Panc1 (cell line): ENCODE data around the gene HSPBAP1. TPM values are rescaled to one million over a fixed set of nuclear protein-coding genes. Genes with fewer than 3 reads are reported as not detected.

Source experiments
- ATAC-seq: fragments of 200-7000 bp; cut with Tn5 transposase; 2 replicates; pipeline ENCODE4 v1.9.1; 2020; ENCODE audit warnings: mild to moderate bottlenecking, moderate library complexity
- BruUV-seq: library from RNA; stranded (reverse); fragments of 400-500 nt; replicated peaks from 2 replicates; lab custom pipeline; 2021; lab: Mats Ljungman, UMichigan
- CTCF ChIA-PET: fragments of 300-600 bp; sonication (Branson Sonifier 250); formaldehyde crosslinking; loops from one replicate; lab custom pipeline; 2022; ENCODE audit warnings: antibody characterized with exemption; lab: Charles Lee
- POLR2A ChIA-PET: fragments of 300-600 bp; sonication (Branson Sonifier 250); formaldehyde crosslinking; loops from one replicate; lab custom pipeline; 2022; ENCODE audit warnings: antibody characterized with exemption; lab: Charles Lee
- DNase-seq: peaks from one replicate; pipeline ENCODE4 v3.0.0-alpha.2; 2010; ENCODE audit warnings: low read depth, low spot score
- H3K27ac ChIP-seq: 2 replicates; pipeline ENCODE4 v1.5.1; 2011; ENCODE audit warnings: mild to moderate bottlenecking, low read length, inconsistent platforms
- H3K27me3 ChIP-seq: fragments of 200-500 bp; sonication (Bioruptor generic); 2 replicates; pipeline ENCODE4 v1.6.0; 2014; ENCODE audit warnings: low read length, inconsistent platforms; ENCODE audit not compliant: control insufficient read depth, insufficient read depth
- H3K36me3 ChIP-seq: fragments of 200-500 bp; sonication (Bioruptor generic); 2 replicates; pipeline ENCODE4 v1.5.1; 2014; ENCODE audit warnings: inconsistent platforms, mild to moderate bottlenecking, low read length, moderate library complexity; ENCODE audit not compliant: control insufficient read depth, insufficient read depth
- H3K4me1 ChIP-seq: 2 replicates; pipeline ENCODE4 v1.5.1; 2011; ENCODE audit warnings: inconsistent platforms, mild to moderate bottlenecking, low read length, moderate library complexity; ENCODE audit not compliant: control insufficient read depth, insufficient read depth
- H3K4me3 ChIP-seq, 2 experiments: 2 replicates each; pipeline ENCODE4 v1.5.1; 2011 to 2012; ENCODE audit warnings: low read depth in 2 of 2, low read length in 2 of 2, mild to moderate bottlenecking in 2 of 2, inconsistent platforms in 1 of 2, moderate library complexity in 1 of 2
- H3K9me3 ChIP-seq: fragments of 200-500 bp; sonication (Bioruptor generic); 2 replicates; pipeline ENCODE4 v1.5.1; 2014; ENCODE audit warnings: low read depth, mild to moderate bottlenecking, inconsistent platforms, low read length, moderate library complexity; ENCODE audit not compliant: control insufficient read depth, insufficient read depth
- CTCF ChIP-seq: fragments of 450-650 bp; IDR thresholded peaks from 2 replicates; pipeline ENCODE4 v1.5.1; 2017; ENCODE audit warnings: mild to moderate bottlenecking
- POLR2AphosphoS5 ChIP-seq: IDR thresholded peaks from 2 replicates; pipeline ENCODE4 v1.6.1; 2012; ENCODE audit warnings: mild to moderate bottlenecking, low read depth, low read length, moderate library complexity
- REST ChIP-seq, 2 experiments: IDR thresholded peaks; 2 replicates each; pipeline ENCODE4 v1.6.1; 2011 to 2012; ENCODE audit warnings: low read depth in 2 of 2, control low read depth in 1 of 2, low read length in 1 of 2, mild to moderate bottlenecking in 1 of 2, moderate library complexity in 1 of 2; ENCODE audit not compliant: insufficient read depth in 1 of 2
- SIN3A ChIP-seq: IDR thresholded peaks from 2 replicates; pipeline ENCODE4 v1.6.1; 2012; ENCODE audit warnings: low read depth, mild to moderate bottlenecking, low read length, moderate library complexity, borderline replicate concordance; ENCODE audit not compliant: insufficient read depth
- TCF7L2 ChIP-seq: IDR thresholded peaks from 2 replicates; pipeline ENCODE4 v1.6.1; 2011; ENCODE audit warnings: mild to moderate bottlenecking, low read depth, low read length, inconsistent platforms
- in situ Hi-C: cut with HindIII; loops from 2 replicates; pipeline ENCODE4 v1.10.0; 2016; ENCODE audit warnings: low sequenced_read_pairs, low pct_unique_long_range_greater_than_20kb
- intact Hi-C: fragments of 100-400 bp; cut with micrococcal nuclease; formaldehyde crosslinking; loops from one replicate; pipeline ENCODE4 v1.10.0; 2022; ENCODE audit not compliant: unreplicated experiment
- total RNA-seq: library from RNA; stranded (reverse); gene quantifications from one replicate; pipeline ENCODE4 v1.2.1, GENCODE V29; 2021; ENCODE audit not compliant: unreplicated experiment

The HSPBAP1 gene
- total RNA-seq, 1 experiment from 2014 or later = 10.8 TPM

- Histone ChIP-seq H3K4me1 (peaks cover 13% of the 10 kb centered on the region), H3K9me3 (no peaks in the 10 kb centered on the region), H3K27me3 (no peaks in the 10 kb centered on the region), H3K36me3 (no peaks in the 10 kb centered on the region), H3K4me3 (peak overlapping the region; percentile 76 to 95), H3K27ac (peak overlapping the region; percentile 91)
- intact Hi-C loops = no loop called here
- peak; percentile 20 for DNase-seq
- ATAC-seq = no peak
- no peak for TF ChIP-seq SIN3A
- TF ChIP-seq CTCF = no peak
- TF ChIP-seq TCF7L2 = no peak
- TF ChIP-seq REST (IDR thresholded peaks at IDR 0.05; ENCODE audit: insufficient read depth in 1 of 2, low read depth in 2 of 2, low read length in 1 of 2) = no peak
- no peak for TF ChIP-seq POLR2AphosphoS5
- POLR2A ChIA-PET = no interaction called here
- BruUV-seq = no TSS peak
- CTCF ChIA-PET = no interaction called here
- in situ Hi-C loops = no loop called here
These were observed 800 bp upstream of the HSPBAP1 start for GRCh38 chr3:122794483-122794778.

GRCh38 chr3:122789585-122790273 lies 3.9 kb downstream of the HSPBAP1 start:
- H3K36me3 ChIP-seq = no peaks in the 10 kb centered on the region
- H3K9me3 ChIP-seq = no peaks in the 10 kb centered on the region
- H3K4me1 ChIP-seq = peaks cover 4% of the 10 kb centered on the region; the same call in 1 of the 2 replicates
- BruUV-seq = no TSS peak
- ATAC-seq = no peak
- TF ChIP-seq TCF7L2 = no peak
- H3K4me3 ChIP-seq = no peak overlapping the region
- H3K27me3 ChIP-seq = no peaks in the 10 kb centered on the region
- DNase-seq = no peak
- CTCF ChIA-PET = no interaction called here
- POLR2A ChIA-PET = interaction anchor here (0.6 to 0.7 kb wide), 2 partner anchors 45 to 235 kb away, joined by 3 read pairs; no protein-coding TSS in a partner anchor
- H3K27ac ChIP-seq = no peak overlapping the region
- in situ Hi-C loops (no loop called here), intact Hi-C loops (no loop called here)

GRCh38 chr3:122787872-122788271 lies 5.8 kb downstream of the HSPBAP1 start:
- ChIA-PET CTCF (no interaction called here), POLR2A (interaction anchor here (0.6 kb wide), 1 partner anchor 249 kb away, joined by 12 read pairs; no protein-coding TSS in a partner anchor)
- in situ Hi-C loops (no loop called here), intact Hi-C loops (no loop called here)
- no TSS peak for BruUV-seq
- DNase-seq (no peak), ATAC-seq (no peak)
- Histone ChIP-seq H3K4me1 (peaks cover 2% of the 10 kb centered on the region; the same call in 1 of the 2 replicates), H3K27ac (no peak overlapping the region), H3K36me3 (no peaks in the 10 kb centered on the region), H3K4me3 (no peak overlapping the region), H3K27me3 (no peaks in the 10 kb centered on the region), H3K9me3 (no peaks in the 10 kb centered on the region)
- TF ChIP-seq TCF7L2 (no peak), POLR2AphosphoS5 (no peak), REST (IDR thresholded peaks at IDR 0.05; ENCODE audit: insufficient read depth in 1 of 2, low read depth in 2 of 2, low read length in 1 of 2) (no peak), CTCF (no peak), SIN3A (no peak)
